Type B pancreatic cell (in vitro differentiated cells): Measurements from ENCODE around the gene BAG3. TPM values are rescaled to one million over a fixed set of nuclear protein-coding genes. Genes with fewer than 3 reads are reported as not detected.

Experiments used
- DNase-seq: peaks from one replicate; pipeline ENCODE4 v3.0.0; 2021; ENCODE audit warnings: mixed read lengths; ENCODE audit not compliant: unreplicated experiment; ENCODE audit errors: extremely low spot score
- H3K27ac Mint-ChIP-seq: 2 replicates; pipeline ENCODE4 v1.8.0; 2021; ENCODE audit warnings: mild to moderate bottlenecking, mixed read lengths
- H3K27me3 Mint-ChIP-seq: 2 replicates; pipeline ENCODE4 v1.8.0; 2021; ENCODE audit warnings: mixed read lengths
- H3K36me3 Mint-ChIP-seq: 2 replicates; pipeline ENCODE4 v1.8.0; 2021; ENCODE audit warnings: mixed read lengths
- H3K4me1 Mint-ChIP-seq: one replicate; pipeline ENCODE4 v1.8.0; 2021; ENCODE audit warnings: mixed read lengths; ENCODE audit not compliant: unreplicated experiment
- H3K4me3 Mint-ChIP-seq: 2 replicates; pipeline ENCODE4 v1.8.0; 2021; ENCODE audit warnings: mild to moderate bottlenecking, mixed read lengths
- H3K9me3 Mint-ChIP-seq: 2 replicates; pipeline ENCODE4 v1.8.0; 2021; ENCODE audit warnings: mixed read lengths
- total RNA-seq: library from RNA; stranded (reverse); gene quantifications from 2 replicates; pipeline ENCODE4 v1.2.1, GENCODE V29; 2021; ENCODE audit warnings: low replicate concordance
- TF ChIP-seq, protein P1 (sequence below): fragments of 200-600 bp; sonication (generic); conservative IDR thresholded peaks from 2 replicates; pipeline ENCODE4 v1.5.0; 2021; ENCODE audit warnings: antibody characterized with exemption, mild to moderate bottlenecking

The BAG3 gene
- total RNA-seq, 1 donor from 2014 or later = 24.9 TPM

DNA sequence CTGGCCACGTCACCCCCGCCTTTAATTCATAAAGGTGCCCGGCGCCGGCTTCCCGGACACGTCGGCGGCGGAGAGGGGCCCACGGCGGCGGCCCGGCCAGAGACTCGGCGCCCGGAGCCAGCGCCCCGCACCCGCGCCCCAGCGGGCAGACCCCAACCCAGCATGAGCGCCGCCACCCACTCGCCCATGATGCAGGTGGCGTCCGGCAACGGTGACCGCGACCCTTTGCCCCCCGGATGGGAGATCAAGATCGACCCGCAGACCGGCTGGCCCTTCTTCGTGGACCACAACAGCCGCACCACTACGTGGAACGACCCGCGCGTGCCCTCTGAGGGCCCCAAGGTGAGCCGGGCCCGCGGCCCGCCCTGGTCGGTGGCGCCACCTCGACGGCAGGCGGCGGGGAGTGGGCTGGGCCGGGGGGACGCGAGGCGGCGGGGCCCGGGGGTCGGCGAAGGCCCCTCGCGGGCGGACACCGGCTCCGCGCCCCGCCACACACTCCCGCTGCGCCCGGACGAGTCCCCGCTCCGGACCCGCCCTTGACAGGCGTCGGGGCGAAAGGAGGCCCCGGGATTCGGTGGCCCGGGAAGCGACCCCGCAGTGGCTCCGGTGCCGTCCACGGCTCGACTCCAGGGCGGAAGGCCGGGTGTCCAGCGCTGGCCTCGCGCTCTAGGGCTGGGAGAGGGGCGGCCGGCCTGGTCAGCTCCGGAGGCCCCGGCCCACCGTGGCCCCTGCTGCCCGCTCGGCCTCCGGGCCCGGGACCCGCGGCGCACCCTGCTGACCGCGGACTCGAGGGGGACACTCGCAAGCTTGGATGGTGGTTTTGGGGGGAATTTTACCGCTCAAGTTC, 557 bp downstream of the BAG3 start:
- TF ChIP-seq, protein P1, sequence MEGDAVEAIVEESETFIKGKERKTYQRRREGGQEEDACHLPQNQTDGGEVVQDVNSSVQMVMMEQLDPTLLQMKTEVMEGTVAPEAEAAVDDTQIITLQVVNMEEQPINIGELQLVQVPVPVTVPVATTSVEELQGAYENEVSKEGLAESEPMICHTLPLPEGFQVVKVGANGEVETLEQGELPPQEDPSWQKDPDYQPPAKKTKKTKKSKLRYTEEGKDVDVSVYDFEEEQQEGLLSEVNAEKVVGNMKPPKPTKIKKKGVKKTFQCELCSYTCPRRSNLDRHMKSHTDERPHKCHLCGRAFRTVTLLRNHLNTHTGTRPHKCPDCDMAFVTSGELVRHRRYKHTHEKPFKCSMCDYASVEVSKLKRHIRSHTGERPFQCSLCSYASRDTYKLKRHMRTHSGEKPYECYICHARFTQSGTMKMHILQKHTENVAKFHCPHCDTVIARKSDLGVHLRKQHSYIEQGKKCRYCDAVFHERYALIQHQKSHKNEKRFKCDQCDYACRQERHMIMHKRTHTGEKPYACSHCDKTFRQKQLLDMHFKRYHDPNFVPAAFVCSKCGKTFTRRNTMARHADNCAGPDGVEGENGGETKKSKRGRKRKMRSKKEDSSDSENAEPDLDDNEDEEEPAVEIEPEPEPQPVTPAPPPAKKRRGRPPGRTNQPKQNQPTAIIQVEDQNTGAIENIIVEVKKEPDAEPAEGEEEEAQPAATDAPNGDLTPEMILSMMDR = peak; percentile 17
- no peaks in the 10 kb centered on the region for H3K27me3 Mint-ChIP-seq
- peaks cover 36% of the 10 kb centered on the region for H3K4me1 Mint-ChIP-seq
- DNase-seq = no peak
- H3K36me3 Mint-ChIP-seq = peaks cover 3% of the 10 kb centered on the region
- peak overlapping the region; percentile 98 for H3K27ac Mint-ChIP-seq
- H3K4me3 Mint-ChIP-seq = peak overlapping the region; percentile 90
- no peaks in the 10 kb centered on the region for H3K9me3 Mint-ChIP-seq

DNA sequence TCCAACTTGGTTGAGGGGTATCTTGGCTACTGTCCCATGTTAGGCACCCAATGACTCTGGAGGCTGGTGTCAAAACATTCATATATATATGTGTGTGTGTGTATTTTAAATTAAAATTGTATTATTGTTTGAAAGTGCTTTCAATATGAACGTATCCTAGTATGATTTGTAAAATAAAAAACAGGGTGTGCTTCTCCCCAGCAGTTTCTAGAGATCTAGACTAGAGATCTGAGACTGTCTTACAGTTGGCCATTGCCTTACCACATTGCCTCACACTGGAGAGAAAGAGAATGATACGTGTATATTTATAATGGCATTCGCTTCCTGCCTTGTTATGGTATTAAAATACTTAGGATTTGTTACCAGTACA, 1.2 kb downstream of the BAG3 start:
- Mint-ChIP-seq H3K4me1 (peaks cover 39% of the 10 kb centered on the region), H3K27me3 (no peaks in the 10 kb centered on the region), H3K27ac (peak overlapping the region; percentile 86), H3K4me3 (peak overlapping the region; percentile 90), H3K9me3 (no peaks in the 10 kb centered on the region), H3K36me3 (peaks cover 3% of the 10 kb centered on the region)
- TF ChIP-seq, protein P1 = peak; percentile 28
- DNase-seq = no peak

DNA sequence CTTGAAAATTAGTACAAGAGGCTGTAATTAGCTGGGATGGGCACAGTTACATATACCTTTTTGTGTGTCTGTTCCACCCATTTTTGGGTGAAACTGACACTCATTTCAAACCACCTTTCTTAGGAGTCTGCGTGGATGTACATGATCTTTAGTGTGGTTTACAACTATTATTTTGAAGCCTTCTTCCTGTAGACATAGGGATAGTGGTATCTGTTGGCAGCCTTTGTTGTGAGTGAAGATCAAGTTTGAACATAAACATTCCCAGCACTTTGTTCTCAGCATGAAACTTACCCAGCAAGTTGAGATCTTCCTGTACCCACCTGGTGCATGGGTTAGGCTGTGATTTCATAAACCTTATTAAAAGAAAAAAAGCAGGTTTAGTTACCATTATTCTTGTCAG, 2.0 kb downstream of the BAG3 start:
- Mint-ChIP-seq H3K9me3 (no peaks in the 10 kb centered on the region), H3K36me3 (peaks cover 3% of the 10 kb centered on the region), H3K4me1 (peaks cover 40% of the 10 kb centered on the region), H3K27ac (peak overlapping the region; percentile 86), H3K4me3 (peak overlapping the region; percentile 90), H3K27me3 (no peaks in the 10 kb centered on the region)
- TF ChIP-seq, protein P1 = no peak
- DNase-seq = no peak

DNA sequence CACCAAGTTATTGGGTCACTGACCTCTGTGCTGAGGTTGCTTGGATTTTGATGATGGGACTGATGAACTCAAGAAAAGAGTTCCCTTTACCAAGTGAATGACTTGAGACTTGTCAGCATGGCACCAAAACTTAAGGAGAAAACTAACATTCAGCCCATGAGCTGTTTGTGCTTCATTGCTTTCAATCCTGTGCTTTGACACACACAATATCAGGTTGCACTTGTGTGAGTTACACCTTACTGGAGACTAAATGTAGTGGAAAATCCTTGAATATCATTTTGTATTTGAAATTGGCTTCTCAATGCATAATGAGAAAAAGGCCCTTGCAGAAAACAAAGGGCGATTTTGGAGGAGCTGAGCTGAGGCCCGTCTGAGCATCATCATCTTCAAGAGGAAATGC, 2.7 kb downstream of the BAG3 start:
- H3K27me3 Mint-ChIP-seq = no peaks in the 10 kb centered on the region
- no peaks in the 10 kb centered on the region for H3K9me3 Mint-ChIP-seq
- H3K4me1 Mint-ChIP-seq = peaks cover 45% of the 10 kb centered on the region
- H3K4me3 Mint-ChIP-seq = peak overlapping the region; percentile 90
- DNase-seq = no peak
- TF ChIP-seq, protein P1 = no peak
- H3K27ac Mint-ChIP-seq = no peak overlapping the region
- H3K36me3 Mint-ChIP-seq = peaks cover 3% of the 10 kb centered on the region

DNA sequence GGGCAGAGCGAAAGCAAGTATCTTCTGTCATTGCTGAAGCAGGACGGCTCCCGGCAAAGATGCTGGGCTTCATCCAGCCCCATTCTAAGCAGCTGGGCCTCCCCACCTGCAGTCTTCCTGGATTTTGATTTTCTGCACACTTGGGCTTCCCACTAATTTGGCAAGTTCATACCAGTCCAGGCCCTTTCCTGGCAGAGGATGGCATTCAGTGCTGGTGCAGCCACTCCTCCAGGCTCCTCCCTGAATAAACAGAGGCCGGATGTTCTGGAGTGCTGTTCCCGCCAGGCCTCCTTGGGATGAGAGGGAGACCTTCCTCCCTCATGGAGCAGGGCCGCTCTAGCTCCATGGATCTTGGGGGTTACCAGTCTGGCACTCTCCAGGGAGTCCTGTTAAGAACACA, 3.4 kb downstream of the BAG3 start:
- peaks cover 3% of the 10 kb centered on the region for H3K36me3 Mint-ChIP-seq
- H3K4me3 Mint-ChIP-seq = peak overlapping the region; percentile 52
- TF ChIP-seq, protein P1 = no peak
- peak overlapping the region; percentile 77 for H3K27ac Mint-ChIP-seq
- H3K27me3 Mint-ChIP-seq = no peaks in the 10 kb centered on the region
- peaks cover 45% of the 10 kb centered on the region for H3K4me1 Mint-ChIP-seq
- DNase-seq = no peak
- H3K9me3 Mint-ChIP-seq = no peaks in the 10 kb centered on the region
